Muscle of leg (tissue), 16 donors: ENCODE results near the gene ZP2. TPM values are rescaled to one million over a fixed set of nuclear protein-coding genes. Genes with fewer than 3 reads are reported as not detected.
"Not testable (repeated sequence)": the region's sequence is repeated elsewhere in the genome, so short reads cannot be mapped to it uniquely, and the experiment has no call there.

Experiments
- DNase-seq: peaks from one replicate; pipeline ENCODE4 v3.0.0; 2013
- H3K27ac ChIP-seq: one replicate; pipeline ENCODE4 v1.5.1; 2013; ENCODE audit warnings: mild to moderate bottlenecking, low read length, control low read depth
- H3K27me3 ChIP-seq: one replicate; pipeline ENCODE4 v1.6.1; 2013; ENCODE audit warnings: low read length; ENCODE audit not compliant: control insufficient read depth, insufficient read depth
- H3K36me3 ChIP-seq: one replicate; pipeline ENCODE4 v1.6.1; 2013; ENCODE audit warnings: low read length; ENCODE audit not compliant: control insufficient read depth, insufficient read depth
- H3K4me1 ChIP-seq: one replicate; pipeline ENCODE4 v1.6.1; 2013; ENCODE audit warnings: low read length; ENCODE audit not compliant: control insufficient read depth, insufficient read depth
- H3K4me3 ChIP-seq: one replicate; pipeline ENCODE4 v1.5.1; 2013; ENCODE audit warnings: low read length, control low read depth
- H3K9me3 ChIP-seq: replicated peaks from 2 replicates; pipeline ENCODE4 v1.6.1; 2013; ENCODE audit warnings: low read depth, low read length; ENCODE audit not compliant: control insufficient read depth
- WGBS: methylation state at CpG from one replicate; pipeline ENCODE4 v1.1.5; 2013; ENCODE audit warnings: missing lambda C conversion rate; ENCODE audit not compliant: insufficient coverage; 5-methylcytosine and 5-hydroxymethylcytosine counted together
- long read RNA-seq, 11 donors: transcript quantifications; one replicate each; lab custom pipeline, GENCODE V29; 2026
- polyA plus RNA-seq, 8 donors: library from polyadenylated mRNA; unstranded; fragments of 120-200 nt; gene quantifications; one replicate each; pipeline versions ENCODE4 v1.2.1 to v1.2.3, GENCODE V29; 2013; ENCODE audit warnings: inconsistent platforms in 1 of 8, low replicate concordance in 1 of 8; ENCODE audit not compliant: insufficient read length in 8 of 8, insufficient read depth in 1 of 8
- total RNA-seq: library from RNA; stranded (reverse); fragments of 120-200 nt; gene quantifications from one replicate; pipeline ENCODE4 v1.2.4, GENCODE V29; 2013

Gene ZP2
- total RNA-seq = 0.09 TPM
- under 1 TPM; 0.07 to 0.43 (median 0.31) TPM for polyA plus RNA-seq
- long read RNA-seq, donor 1 = 0 reads
- long read RNA-seq, donor 2 = 0 reads
- long read RNA-seq, donor 3 = 0 reads
- long read RNA-seq, donor 4 = 0 reads
- long read RNA-seq, donor 5 = 0 reads
- long read RNA-seq, donor 6 = 0 reads
- long read RNA-seq, donor 7 = 0 reads
- long read RNA-seq, donor 8 = 0 reads
- long read RNA-seq, donor 9 = 0 reads
- long read RNA-seq, donor 10 = 0 reads
- long read RNA-seq, donor 11 = 0 reads

- no peak within 1 kb of the TSS for H3K4me3 ChIP-seq
- no peak within 1 kb of the TSS for H3K27ac ChIP-seq
- WGBS = 40% methylated on average over 1 of the region's 5 CpGs
Measured at GRCh38 chr16:21211486-21211885, at the start of gene ZP2. TSS of gene ZP2 (minus strand) at chr16:21211574. CDS start at chr16:21211547, 27 bp downstream.

GRCh38 chr16:21257284-21257683, 45.9 kb upstream of the ZP2 start:
- WGBS = 86% methylated on average over 2 of the region's 4 CpGs
- Histone ChIP-seq H3K9me3 (no peaks in the 10 kb centered on the region), H3K27me3 (no peaks in the 10 kb centered on the region), H3K27ac (no peak overlapping the region), H3K4me3 (no peak overlapping the region), H3K36me3 (no peaks in the 10 kb centered on the region), H3K4me1 (no peaks in the 10 kb centered on the region)
- no peak for DNase-seq

More at GRCh38 chr16:21211486-21211885, at the start of gene ZP2:
- Histone ChIP-seq H3K27me3 (peaks cover 4% of the 10 kb centered on the region), H3K36me3 (no peaks in the 10 kb centered on the region), H3K4me1 (no peaks in the 10 kb centered on the region), H3K9me3 (no peaks in the 10 kb centered on the region)
- DNase-seq = no peak

GRCh38 chr16:21256636-21257035, 45.3 kb upstream of the ZP2 start:
- Histone ChIP-seq H3K27ac (no peak overlapping the region), H3K9me3 (no peaks in the 10 kb centered on the region), H3K36me3 (no peaks in the 10 kb centered on the region), H3K4me3 (no peak overlapping the region), H3K4me1 (no peaks in the 10 kb centered on the region), H3K27me3 (no peaks in the 10 kb centered on the region)
- DNase-seq = no peak
- no CpG with 5 or more reads among the region's 2 CpGs for WGBS

- Histone ChIP-seq H3K4me1 (no peaks in the 10 kb centered on the region), H3K27me3 (no peaks in the 10 kb centered on the region), H3K27ac (no peak overlapping the region), H3K36me3 (no peaks in the 10 kb centered on the region), H3K9me3 (no peaks in the 10 kb centered on the region), H3K4me3 (no peak overlapping the region)
- no CpG with 5 or more reads among the region's 3 CpGs for WGBS
- DNase-seq = no peak
Measured at GRCh38 chr16:21253470-21253869, 42.1 kb upstream of the ZP2 start.

GRCh38 chr16:21250072-21250923, 38.9 kb upstream of the ZP2 start:
- Histone ChIP-seq H3K36me3 (no peaks in the 10 kb centered on the region), H3K27ac (no peak overlapping the region), H3K4me1 (no peaks in the 10 kb centered on the region), H3K4me3 (no peak overlapping the region), H3K9me3 (no peaks in the 10 kb centered on the region), H3K27me3 (peaks cover 4% of the 10 kb centered on the region)
- WGBS = 76% methylated on average over 13 of the region's 15 CpGs
- DNase-seq = no peak

- DNase-seq, H3K4me3 ChIP-seq, H3K4me1 ChIP-seq, H3K9me3 ChIP-seq, H3K36me3 ChIP-seq, H3K27ac ChIP-seq, H3K27me3 ChIP-seq: not testable (repeated sequence)
- WGBS = no CpG with 5 or more reads among the region's 4 CpGs
Measured at GRCh38 chr16:21248179-21248578, 36.8 kb upstream of the ZP2 start.

- 8% methylated on average over 2 of the region's 7 CpGs for WGBS
- no peak for DNase-seq
- Histone ChIP-seq H3K36me3 (no peaks in the 10 kb centered on the region), H3K9me3 (no peaks in the 10 kb centered on the region), H3K27ac (no peak overlapping the region), H3K27me3 (peaks cover 4% of the 10 kb centered on the region), H3K4me1 (no peaks in the 10 kb centered on the region), H3K4me3 (no peak overlapping the region)
Measured at GRCh38 chr16:21244518-21245215, 33.3 kb upstream of the ZP2 start.

- H3K27me3 ChIP-seq = peaks cover 4% of the 10 kb centered on the region
- no CpG with 5 or more reads among the region's 2 CpGs for WGBS
Measured at GRCh38 chr16:21242756-21243155, 31.4 kb upstream of the ZP2 start.

GRCh38 chr16:21239646-21240045, 28.3 kb upstream of the ZP2 start:
- H3K9me3 ChIP-seq = no peaks in the 10 kb centered on the region
- H3K4me3 ChIP-seq = no peak overlapping the region
- WGBS = no CpG with 5 or more reads among the region's 4 CpGs
- no peaks in the 10 kb centered on the region for H3K36me3 ChIP-seq
- no peaks in the 10 kb centered on the region for H3K27me3 ChIP-seq
- DNase-seq = no peak
- H3K4me1 ChIP-seq = no peaks in the 10 kb centered on the region
- no peak overlapping the region for H3K27ac ChIP-seq

More at GRCh38 chr16:21242756-21243155, 31.4 kb upstream of the ZP2 start:
- no peaks in the 10 kb centered on the region for H3K36me3 ChIP-seq
- H3K27ac ChIP-seq = no peak overlapping the region
- H3K4me1 ChIP-seq = no peaks in the 10 kb centered on the region
- H3K9me3 ChIP-seq = no peaks in the 10 kb centered on the region
- H3K4me3 ChIP-seq = no peak overlapping the region
- peak; percentile 11 for DNase-seq

- DNase-seq = no peak
- H3K27ac ChIP-seq = no peak overlapping the region
- no peaks in the 10 kb centered on the region for H3K27me3 ChIP-seq
- no peak overlapping the region for H3K4me3 ChIP-seq
- H3K36me3 ChIP-seq = no peaks in the 10 kb centered on the region
- 100% methylated on average over 3 of the region's 5 CpGs for WGBS
- no peaks in the 10 kb centered on the region for H3K4me1 ChIP-seq
- H3K9me3 ChIP-seq = no peaks in the 10 kb centered on the region
Measured at GRCh38 chr16:21236831-21237230, 25.5 kb upstream of the ZP2 start.
